Measurements from ENCODE around the gene HNRNPK. TPM values are rescaled to one million over a fixed set of nuclear protein-coding genes. Genes with fewer than 3 reads are reported as not detected.
A peak's percentile ranks its signal among the peaks of the same experiment; 100 is the strongest.

HNRNPK gene
- total and polyA plus RNA-seq, 10 of the 15 experiments (the other 5 are each of a cell fraction or from before 2014, with no cell fraction given), result 235 to 970 (median 652) TPM

GRCh38 chr9:83980395-83981125, 545 bp upstream of the HNRNPK start, which contains the start of gene RMI1 (continued):
- TF ChIP-seq ZBTB4 (CRISPR knock-in tag; IDR thresholded peaks at IDR 0.05), result no peak
- peak; percentile 96; the same call in 1 of the 2 replicates for TF ChIP-seq PML (IDR thresholded peaks at IDR 0.05; ENCODE audit: low read length)
- TF ChIP-seq HCFC1 (IDR thresholded peaks at IDR 0.05; ENCODE audit: low read length), result peak; percentile 41; the same call in 1 of the 2 replicates
- TF ChIP-seq CEBPZ (IDR thresholded peaks at IDR 0.05; ENCODE audit: low read depth, low read length), result no peak
- TF ChIP-seq STAT3 (IDR thresholded peaks at IDR 0.05; ENCODE audit: low read depth, low read length), result no peak
- no peak for TF ChIP-seq ZNF622 (IDR thresholded peaks at IDR 0.05)
- no peak for TF ChIP-seq TCF7 (IDR thresholded peaks at IDR 0.05; ENCODE audit: borderline replicate concordance)
- TF ChIP-seq KDM1A (IDR thresholded peaks at IDR 0.05; ENCODE audit: borderline replicate concordance), result no peak
- no peak for TF ChIP-seq ZNF24 (IDR thresholded peaks at IDR 0.05)
- no peak for TF ChIP-seq HDAC2 (IDR thresholded peaks at IDR 0.05)
- peak; percentile 90; the same call in 1 of the 2 replicates for TF ChIP-seq SMAD5 (IDR thresholded peaks at IDR 0.05; ENCODE audit: low read depth)
- TF ChIP-seq IKZF1 (conservative IDR thresholded peaks at IDR 0.05), result peak; percentile 94
- TF ChIP-seq NKRF (conservative IDR thresholded peaks at IDR 0.05), result peak; percentile 86
- TF ChIP-seq YY1 (IDR thresholded peaks at IDR 0.05; ENCODE audit: low read depth, low read length), result peak; percentile 95
- peak; percentile 88; the same call in 1 of the 2 replicates for TF ChIP-seq PAX8 (IDR thresholded peaks at IDR 0.05)
- no peak for TF ChIP-seq CEBPB (IDR thresholded peaks at IDR 0.05; ENCODE audit: borderline replicate concordance in 1 of 2, low read depth in 2 of 2, low read length in 2 of 2)
- TF ChIP-seq NFXL1 (IDR thresholded peaks at IDR 0.05; ENCODE audit: borderline replicate concordance), result no peak
- peak; percentile 88 for TF ChIP-seq SPI1 (IDR thresholded peaks at IDR 0.05; ENCODE audit: borderline replicate concordance, insufficient read depth, low read depth, low read length)
- TF ChIP-seq NBN (IDR thresholded peaks at IDR 0.05), result peak; percentile 94
- TF ChIP-seq POLR2AphosphoS5 (IDR thresholded peaks at IDR 0.05; ENCODE audit: low read length), result peak; percentile 95
